Activated CD4-positive, alpha-beta T cell treated with anti-CD3 and anti-CD28 coated beads for 4 hours (primary cell): ENCODE measurements around the gene SPAG7.

ENCODE experiments used
- DNase-seq, 2 donors: peaks; one replicate each; pipeline ENCODE4 v3.0.0-alpha.2; 2020

SPAG7 gene

GRCh38 chr17:4949321-4950074 lies 18.1 kb downstream of the SPAG7 start:
- peak; percentile 75 to 84 for DNase-seq

- peak; percentile 58 to 74 for DNase-seq
Measured at GRCh38 chr17:4948931-4949320, 18.7 kb downstream of the SPAG7 start.

DNA sequence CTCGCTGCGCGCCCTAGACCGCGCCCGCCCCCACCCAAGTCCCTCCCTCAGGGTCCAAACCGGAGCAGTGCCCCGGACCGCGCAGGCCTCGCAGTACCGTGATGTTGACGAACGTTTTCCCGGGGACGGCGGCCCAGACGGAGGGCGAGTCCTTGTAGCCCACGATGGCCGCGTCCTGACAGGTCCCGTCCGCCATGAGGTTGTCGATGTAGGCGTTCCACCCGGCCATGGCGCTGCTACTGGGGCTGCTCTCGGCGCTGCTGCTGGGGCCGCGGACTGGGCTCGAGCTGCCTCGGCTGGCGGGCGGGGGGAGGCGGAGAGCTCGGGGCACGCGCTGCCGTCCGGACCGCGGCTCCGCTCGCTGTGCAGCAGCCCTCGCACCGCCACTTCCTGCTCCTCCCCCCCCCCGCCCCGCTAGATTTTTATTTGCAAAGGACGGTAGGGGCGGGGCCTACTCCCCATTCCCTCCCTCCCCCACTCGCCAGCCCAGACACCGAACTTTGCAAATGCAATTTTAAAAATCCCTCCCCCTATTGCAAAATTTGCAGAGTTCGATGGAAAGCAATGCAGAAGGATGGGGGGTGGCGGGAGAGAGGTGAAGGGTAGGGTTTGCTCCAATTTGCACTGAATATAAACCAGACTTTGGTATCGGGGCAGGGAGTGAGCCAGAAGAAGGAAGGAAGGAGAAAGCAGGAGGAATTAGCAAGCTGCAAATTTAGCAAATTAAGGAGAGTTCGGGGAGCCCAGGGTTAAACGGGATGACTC lies 19.3 kb downstream of the SPAG7 start, which contains the start of gene PFN1:
PFN1 (minus strand) TSS at position 365 of the 765 bp plus-strand sequence; CDS start at position 229, 136 bp downstream.
- peak; percentile 92 for DNase-seq

DNA sequence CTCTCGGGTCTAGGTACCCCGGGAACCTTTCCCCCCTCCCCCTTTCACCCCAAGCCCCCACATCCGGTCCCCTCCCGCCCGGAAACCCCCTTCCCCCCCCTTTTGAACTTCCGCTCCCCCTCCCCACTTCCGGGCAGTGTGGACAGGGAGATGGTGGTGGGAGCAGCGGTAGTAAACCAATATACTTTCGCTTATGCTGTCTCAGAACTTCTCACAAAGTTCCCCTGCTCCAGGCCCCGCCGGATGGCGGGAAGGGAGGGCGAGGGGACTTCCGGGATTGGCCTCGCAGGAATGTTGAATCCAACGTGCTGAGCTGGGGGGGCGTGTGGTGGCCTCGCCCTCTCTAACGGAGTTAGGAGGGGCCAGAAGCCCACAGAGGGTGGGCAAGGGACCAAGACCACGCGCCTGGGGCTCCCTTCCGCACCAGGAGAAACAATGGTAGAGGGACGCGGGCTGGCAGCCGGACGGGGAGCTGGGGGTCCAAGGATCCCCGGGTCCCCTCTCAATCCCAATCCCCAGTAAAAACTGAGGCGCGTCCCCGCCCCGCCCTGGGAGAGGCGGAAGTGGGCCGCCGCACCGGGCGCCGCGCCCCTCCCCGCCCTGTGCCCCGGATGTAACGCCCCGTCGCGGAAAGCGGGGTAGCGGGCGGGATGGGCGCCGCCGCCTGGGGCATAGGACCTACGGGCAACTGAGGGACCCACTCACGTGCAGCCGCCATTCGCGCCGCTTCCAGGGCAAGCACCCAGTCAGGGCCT lies 20.0 kb downstream of the SPAG7 start:
- DNase-seq, result peak; percentile 66 to 67

DNA sequence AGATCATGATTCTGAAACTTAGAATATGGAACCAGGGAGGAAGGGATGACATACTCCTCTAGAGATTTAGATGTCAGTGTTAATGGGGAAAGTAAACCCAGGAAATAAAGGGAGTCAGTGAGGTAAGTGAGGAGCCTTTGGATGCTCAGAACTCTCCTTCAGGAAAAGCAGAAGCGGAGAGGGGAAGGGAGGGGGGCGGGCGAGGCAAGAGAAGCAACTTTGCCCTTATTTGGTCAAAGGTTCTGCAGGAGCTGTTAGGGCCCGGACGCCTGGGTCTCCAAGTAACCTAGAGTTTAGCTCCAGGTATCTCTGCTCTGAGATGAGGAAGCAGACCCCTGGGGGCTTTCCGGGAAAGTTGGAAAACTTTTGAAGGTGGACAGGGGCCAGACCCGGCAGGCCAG lies 20.6 kb downstream of the SPAG7 start:
- no peak for DNase-seq

- DNase-seq, result no peak
Measured at GRCh38 chr17:4946312-4946976, 21.2 kb downstream of the SPAG7 start.

- DNase-seq, result no peak
Measured at GRCh38 chr17:4945944-4946280, 21.7 kb downstream of the SPAG7 start.

GRCh38 chr17:4945176-4945943 lies 22.3 kb downstream of the SPAG7 start:
- peak; percentile 84 to 87 for DNase-seq

- peak in 1 of 2 donors; percentile 28 for DNase-seq
Measured at GRCh38 chr17:4944554-4945175, 23.0 kb downstream of the SPAG7 start.

GRCh38 chr17:4944163-4944553 lies 23.5 kb downstream of the SPAG7 start:
- peak in 1 of 2 donors; percentile 47 for DNase-seq

GRCh38 chr17:4942760-4943508 lies 24.7 kb downstream of the SPAG7 start:
- DNase-seq, result no peak

- DNase-seq, result no peak
Measured at GRCh38 chr17:4941319-4941610, 26.4 kb downstream of the SPAG7 start.

DNA sequence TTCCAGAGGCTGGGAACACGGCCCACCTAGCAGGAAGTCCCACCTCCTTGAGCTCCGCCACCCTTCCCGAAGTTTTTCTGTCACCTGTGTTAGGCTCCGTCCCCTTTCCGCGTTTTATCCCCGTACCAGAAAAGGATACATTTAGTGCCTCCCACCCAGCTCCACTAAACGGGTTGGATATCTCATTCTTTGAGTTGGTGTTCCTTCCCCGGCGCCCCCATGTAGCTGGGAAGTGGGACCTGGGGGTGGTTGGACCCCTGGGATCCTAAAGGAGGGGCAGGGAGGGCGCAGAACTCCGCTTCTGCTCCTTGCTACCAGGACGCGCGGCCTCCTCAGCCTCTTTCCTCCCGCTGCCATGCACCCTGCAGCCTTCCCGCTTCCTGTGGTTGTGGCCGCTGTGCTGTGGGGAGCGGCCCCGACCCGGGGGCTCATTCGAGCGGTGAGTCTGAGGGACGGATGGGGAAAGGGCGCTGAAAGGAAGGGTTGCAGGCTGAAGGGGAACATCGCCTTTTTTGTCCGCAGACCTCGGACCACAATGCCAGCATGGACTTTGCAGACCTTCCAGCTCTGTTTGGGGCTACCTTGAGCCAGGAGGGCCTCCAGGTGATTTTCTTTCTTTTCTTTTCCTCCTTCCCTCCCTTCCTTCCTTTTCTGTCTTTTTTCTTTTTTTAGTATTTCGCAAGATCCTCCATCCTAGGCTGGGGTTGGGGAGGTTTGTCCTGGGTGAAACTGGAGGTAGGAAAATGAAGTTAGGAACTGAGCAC lies 26.9 kb downstream of the SPAG7 start:
- DNase-seq, result peak in 1 of 2 donors; percentile 37

GRCh38 chr17:4939796-4940554 lies 27.6 kb downstream of the SPAG7 start, which contains the start of the genes RNF167 and SLC25A11:
RNF167 (plus strand) TSS chr17:4940268; CDS start chr17:4940910, 642 bp downstream.
SLC25A11 (minus strand) TSS chr17:4940046; CDS start chr17:4939910, 136 bp downstream.
- DNase-seq, result peak; percentile 95 to 96

- peak in 1 of 2 donors; percentile 31 for DNase-seq
Measured at GRCh38 chr17:4939546-4939795, 28.1 kb downstream of the SPAG7 start.

DNA sequence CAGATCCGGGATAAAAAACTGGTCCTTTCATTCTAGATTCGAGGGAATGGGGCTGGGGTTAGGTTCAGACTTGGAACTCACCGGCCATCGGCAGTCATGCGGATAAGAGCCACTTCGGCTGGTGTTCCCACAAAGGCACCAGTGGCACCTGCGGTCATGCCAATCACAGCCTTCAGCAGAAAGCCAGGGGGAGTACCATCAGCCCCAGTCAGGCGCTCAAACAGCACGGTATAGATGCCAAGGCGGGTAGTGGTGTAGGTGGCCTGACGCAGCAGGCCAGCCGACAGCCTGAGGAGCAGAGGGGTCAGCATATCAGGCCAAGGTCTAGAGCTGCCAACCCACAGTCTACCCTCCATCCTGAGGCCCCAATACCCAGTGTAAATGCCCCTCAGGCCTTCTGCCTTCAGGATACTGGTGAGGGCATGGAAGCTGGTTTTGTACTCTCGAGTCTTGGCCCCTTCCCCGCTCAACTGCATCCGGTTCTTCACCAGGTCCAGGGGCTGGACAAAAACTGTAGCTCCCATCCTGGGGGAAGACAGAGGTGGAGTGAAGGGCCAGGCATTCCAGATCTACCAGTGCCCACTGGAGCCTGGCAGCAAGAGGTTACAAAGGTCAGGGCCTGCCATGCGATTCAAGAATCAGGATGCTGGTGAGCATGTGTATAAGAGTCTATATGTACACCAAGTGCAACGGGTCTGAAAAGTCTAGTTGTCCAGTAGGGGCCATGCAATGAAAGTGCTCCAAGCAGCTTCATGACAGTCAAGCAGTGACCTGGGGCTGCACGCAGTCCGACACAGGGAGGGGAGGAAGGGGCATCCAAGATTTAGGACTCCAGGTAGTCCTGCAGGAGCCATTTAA lies 28.7 kb downstream of the SPAG7 start:
- no peak for DNase-seq

GRCh38 chr17:4938069-4938491 lies 29.5 kb downstream of the SPAG7 start:
- DNase-seq, result no peak

DNA sequence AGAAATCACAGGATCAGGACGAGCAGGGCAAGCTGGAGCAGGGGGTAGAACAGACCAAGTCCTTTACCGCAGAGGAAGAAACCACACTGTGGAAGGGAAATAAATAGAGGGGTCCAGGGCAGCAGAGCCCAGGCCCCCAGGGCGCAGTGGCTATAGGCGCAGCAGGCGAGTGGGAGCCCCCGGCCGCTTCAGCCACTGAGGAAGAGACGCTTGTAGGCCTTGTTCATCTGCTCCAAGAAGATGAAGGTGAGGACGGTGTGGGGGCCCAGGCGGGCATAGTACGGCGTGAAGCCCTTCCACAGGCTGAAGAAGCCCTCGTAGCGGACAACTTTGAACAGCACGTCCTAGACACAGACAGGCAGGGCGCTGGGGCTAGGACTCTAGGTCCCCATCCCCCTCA lies 30.1 kb downstream of the SPAG7 start:
- DNase-seq, result no peak

GRCh38 chr17:4936436-4936835 lies 31.2 kb downstream of the SPAG7 start:
- no peak for DNase-seq
